Heart right ventricle (tissue), 16 donors: ENCODE measurements around the gene FSD2. TPM values are rescaled to one million over a fixed set of nuclear protein-coding genes. Genes with fewer than 3 reads are reported as not detected.

Experiments used
- ATAC-seq, 8 donors: fragments of 200-7000 bp; cut with Tn5 transposase; one replicate each; pipeline ENCODE4 v1.9.1; 2020; ENCODE audit warnings: mild to moderate bottlenecking in 8 of 8, moderate library complexity in 8 of 8, moderate number of reproducible peaks in 1 of 8
- DNase-seq, 2 donors: peaks; one replicate each; pipeline ENCODE4 v3.0.0-alpha.2; 2020
- H3K27ac ChIP-seq, 10 donors: fragments of 200-600 bp; sonication (generic) in 2 of 10; one replicate each; pipeline versions ENCODE4 v1.5.0 to v1.8.0; 2020 to 2022; ENCODE audit warnings: mild to moderate bottlenecking in 3 of 10
- H3K27me3 ChIP-seq, 7 donors: fragments of 200-600 bp; one replicate each; pipeline ENCODE4 v1.8.0; 2021 to 2022; ENCODE audit warnings: mild to moderate bottlenecking in 2 of 7
- H3K36me3 ChIP-seq, 9 donors: fragments of 200-600 bp; sonication (generic) in 1 of 9; one replicate each; pipeline versions ENCODE4 v1.5.0 to v1.8.0; 2020 to 2022; ENCODE audit warnings: mild to moderate bottlenecking in 2 of 9
- H3K4me1 ChIP-seq, 9 donors: fragments of 200-600 bp; sonication (generic) in 1 of 9; one replicate each; pipeline versions ENCODE4 v1.5.0 to v1.8.0; 2020 to 2022; ENCODE audit warnings: mild to moderate bottlenecking in 4 of 9
- H3K4me3 ChIP-seq, 10 donors: fragments of 200-600 bp; sonication (generic) in 2 of 10; one replicate each; pipeline versions ENCODE4 v1.5.0 to v1.8.0; 2020 to 2022; ENCODE audit warnings: mild to moderate bottlenecking in 7 of 10, moderate library complexity in 2 of 10
- H3K9me3 ChIP-seq, 11 donors: fragments of 200-600 bp in 10 of 11; sonication (generic) in 2 of 11; one replicate each; pipeline versions ENCODE4 v1.5.0 to v1.8.0; 2013 to 2022; ENCODE audit warnings: mild to moderate bottlenecking in 2 of 11, control low read depth in 1 of 11, moderate library complexity in 1 of 11
- CTCF ChIP-seq, 9 donors: fragments of 200-600 bp; sonication (generic) in 2 of 9; IDR thresholded peaks; one replicate each; pipeline versions ENCODE4 v1.5.0 to v1.8.0; 2021 to 2022; ENCODE audit warnings: antibody characterized with exemption in 9 of 9, mild to moderate bottlenecking in 5 of 9, moderate library complexity in 1 of 9
- WGBS, 2 donors: extraction: QIAGEN DNeasy Blood & Tissue Kit; methylation state at CpG; one replicate each; pipeline ENCODE4 v1.1.7; 2013; ENCODE audit warnings: inconsistent platforms in 1 of 2; 5-methylcytosine and 5-hydroxymethylcytosine counted together
- intact Hi-C, 10 donors: fragments of 100-400 bp; cut with DNase I; formaldehyde crosslinking; loops; one replicate each; pipeline versions ENCODE4 v1.11.1 to v1.14.2; 2022
- polyA plus RNA-seq, 2 donors: library from polyadenylated mRNA; stranded (reverse); fragments of 200-250 nt; gene quantifications; one replicate each; pipeline ENCODE4 v1.2.3, GENCODE V29; 2013
- total RNA-seq, 10 donors: library from RNA; stranded (reverse); fragmentation: NEBNext Ultra II Directional in 3 of 10; extraction: Animal tissue kit (Norgen Biotek cat#: 25700) in 3 of 10; gene quantifications; one replicate each; pipeline versions ENCODE4 v1.2.1 to v1.2.4, GENCODE V29; 2021 to 2023
- donor health status: Arrhythmogenic right ventricular cardiomyopathy.
- donor health status: ischemic (EF 13 %, LVEDD 7.1; RV severe dilation, severe dysfunction).
- donor health status: healthy with polysubstance abuse.
- donor health status: DM: no; HTN: yes; CAD: no.
- donor health status: DM: no; HTN: no; CAD: no.
- donor health status: ischemic (EF 25% LVEDD 6.9; RV normal size, moderate dysfunction).
- donor health status: ischemic (EF 25% LVEDD 5.7; RV mildly dilated, moderate dysfunction).
- donor health status: healthy.
- donor health status: DM: yes; HTN: yes; CAD: no.
- donor health status: Ischemic cardiomyopathy.
- donor health status: ischemic (EF 35%, LVEDD 5.7; RV mildly dilated, moderate dysfunction).
- donor health status: nonischemic (EF 11% LVEDD 7.7; RV severe dilation, severe dysfunction).
- donor health status: DM: yes; HTN: yes; CAD: no.
- donor health status: PGD.
- donor health status: ischemic (EF 29% LVEDD 5.4; RV normal size, mild dysfunction).
- donor health status: nonischemic (EF 23%, LVEDD 6.1; RV moderate dilation, normal function).

The FSD2 gene
- total and polyA plus RNA-seq, 12 donors, result 1.7 to 142 (median 85.2) TPM

DNA sequence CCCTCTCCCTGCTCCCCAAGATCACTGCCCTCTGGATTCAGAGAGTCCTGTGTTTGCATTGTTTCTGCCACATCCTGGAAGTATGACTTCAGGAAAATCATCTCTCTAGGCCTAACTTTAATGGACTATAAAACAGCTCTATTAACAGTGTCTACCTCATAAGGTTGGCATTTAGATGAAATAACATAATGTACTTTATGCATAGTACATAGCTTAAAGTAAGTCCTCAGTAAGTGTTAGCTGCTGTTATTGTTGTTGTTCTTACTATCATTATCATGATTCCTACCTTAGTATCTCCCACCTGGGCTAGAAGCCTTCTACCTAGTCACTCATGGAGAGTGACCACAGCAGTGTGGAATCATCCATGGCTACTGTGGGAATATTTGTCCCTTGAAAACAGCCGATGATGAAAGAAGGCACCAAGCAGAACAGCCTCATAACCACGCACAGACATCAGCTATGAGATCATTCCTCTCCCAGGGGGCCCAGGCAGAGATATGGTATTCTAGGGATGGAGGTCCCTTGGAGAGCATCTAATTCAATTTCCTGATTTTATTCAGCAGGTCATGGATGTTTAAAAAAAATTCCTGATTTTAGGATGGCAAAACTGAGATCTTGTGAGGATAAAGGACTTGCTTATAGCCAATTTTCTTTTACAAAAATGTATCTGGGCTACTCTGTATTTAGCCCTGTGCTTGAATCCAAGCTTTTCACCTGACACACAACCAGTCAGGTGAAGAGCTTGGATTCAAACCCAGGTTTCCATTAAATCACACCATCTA, 1.9 kb downstream of the FSD2 start:
- ATAC-seq (peak in 1 of 8 donors; percentile 9), DNase-seq (no peak)
- Histone ChIP-seq H3K4me3 (peak overlapping the region; percentile 26 to 58 (median 46)), H3K27ac (peak overlapping the region; percentile 5 to 100 (median 78)), H3K27me3 (no peaks in the 10 kb centered on the region), H3K36me3 (no peaks in the 10 kb centered on the region), H3K4me1 (peaks cover 0 to 52% (median 24%) of the 10 kb centered on the region in 9 donors), H3K9me3 (no peaks in the 10 kb centered on the region)
- no peak for TF ChIP-seq CTCF (IDR thresholded peaks at IDR 0.05)
- 47 to 54% methylated on average over 2 of the region's 2 CpGs for WGBS, 2 donors
- intact Hi-C loops, result loop anchor here in 2 of 10 donors (5.0 to 10.0 kb wide), 2 partner anchors 49 to 62 kb away; no protein-coding TSS in a partner anchor

DNA sequence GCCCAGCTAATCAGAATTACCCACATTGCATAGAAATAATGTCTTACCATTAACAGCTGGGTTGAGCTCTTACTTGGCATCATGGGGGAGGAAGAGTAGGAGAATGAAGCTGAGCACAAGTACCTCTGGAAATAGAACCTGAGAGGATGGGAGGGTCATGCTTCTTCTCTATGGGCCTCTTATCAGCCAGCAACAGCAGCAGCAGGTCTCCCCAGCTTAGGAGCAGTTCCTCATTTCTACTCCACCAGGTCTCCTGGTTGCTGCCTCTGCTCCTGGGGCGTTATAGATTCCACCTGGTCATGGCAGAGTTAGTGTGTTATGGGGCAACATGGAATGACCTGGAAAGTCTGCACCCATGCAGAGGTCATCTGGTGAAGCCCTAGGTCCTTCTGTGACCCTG, 3.4 kb downstream of the FSD2 start:
- Histone ChIP-seq H3K27me3 (no peaks in the 10 kb centered on the region), H3K9me3 (no peaks in the 10 kb centered on the region), H3K36me3 (no peaks in the 10 kb centered on the region), H3K27ac (peak overlapping the region in 5 of 10 donors; percentile 5 to 99 (median 78)), H3K4me3 (peak overlapping the region in 6 of 10 donors; percentile 29 to 58 (median 52)), H3K4me1 (peaks cover 0 to 54% (median 26%) of the 10 kb centered on the region in 9 donors)
- DNase-seq, result no peak
- ATAC-seq, result no peak
- intact Hi-C loops, result loop anchor here in 2 of 10 donors (5.0 to 10.0 kb wide), 2 partner anchors 48 to 60 kb away; no protein-coding TSS in a partner anchor
- no peak for TF ChIP-seq CTCF (IDR thresholded peaks at IDR 0.05)
- WGBS, 2 donors, result 25 to 58% methylated on average over 1 of the region's 1 CpG

DNA sequence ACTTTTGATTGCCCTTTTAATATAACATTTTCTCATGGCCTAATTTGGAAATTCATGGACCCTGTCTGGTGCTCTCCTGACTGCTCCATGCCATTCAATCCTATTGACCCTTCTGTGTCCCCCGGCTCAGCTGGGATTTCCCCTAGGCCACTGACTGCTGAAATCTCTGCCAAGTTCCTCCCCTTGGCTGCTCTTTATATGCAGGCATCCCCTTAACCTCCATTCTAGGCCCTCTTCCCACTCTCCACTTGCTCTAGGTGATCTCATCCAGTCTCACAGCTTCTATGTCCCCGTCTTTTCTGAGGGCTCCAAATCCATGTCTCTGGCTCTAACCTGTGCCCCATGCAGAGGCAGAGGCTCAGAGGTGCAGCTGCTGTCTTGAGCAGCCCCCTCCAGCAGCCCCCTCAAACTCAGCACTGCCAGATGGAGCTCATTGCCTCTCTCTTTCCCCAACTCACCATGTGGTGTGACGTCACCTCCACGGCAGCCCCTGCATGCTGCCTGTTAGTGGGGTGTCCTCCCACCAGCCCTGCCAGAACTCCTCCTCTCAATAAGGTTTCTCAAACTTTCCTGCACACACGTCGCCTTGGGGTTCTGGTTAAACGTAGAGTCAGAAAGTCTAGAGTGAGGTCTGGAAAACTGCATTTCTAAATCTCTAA, 6.6 kb downstream of the FSD2 start:
- no peak for TF ChIP-seq CTCF (IDR thresholded peaks at IDR 0.05)
- ATAC-seq, result peak; percentile 40 to 83 (median 60)
- peak overlapping the region in 5 of 10 donors; percentile 2 to 71 (median 62) for H3K27ac ChIP-seq

DNA sequence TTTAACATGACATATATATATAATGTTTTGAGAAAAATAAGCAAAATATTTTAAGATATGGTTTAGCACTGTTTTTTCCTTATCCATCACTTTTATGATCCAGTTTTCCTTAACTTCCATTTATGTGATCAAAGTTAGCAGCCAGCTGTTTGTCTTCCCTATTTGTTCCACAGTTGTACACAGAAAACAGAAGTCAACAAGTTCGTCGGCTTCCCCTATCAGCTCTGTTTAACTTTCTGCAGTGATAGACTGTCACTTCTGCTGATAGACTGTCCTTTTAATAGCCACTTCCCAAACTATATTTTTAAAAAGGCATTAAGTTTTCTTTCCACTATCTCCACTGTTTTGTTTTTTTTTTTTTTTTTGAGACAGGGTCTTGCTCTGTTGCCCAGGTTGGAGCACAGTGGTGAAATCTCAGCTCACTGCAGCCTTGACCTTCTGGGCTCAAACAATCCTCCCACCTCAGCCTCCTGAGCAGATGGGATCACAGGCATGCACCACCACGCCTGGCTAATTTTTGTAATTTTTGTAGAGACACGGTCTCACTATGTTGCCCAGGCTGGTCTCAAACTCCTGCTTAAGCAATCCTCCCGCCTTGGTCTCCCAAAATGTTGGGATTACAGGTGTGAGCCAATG, 7.2 kb downstream of the FSD2 start:
- Histone ChIP-seq H3K9me3 (peaks cover 0 to 8% (median 0%) of the 10 kb centered on the region in 11 donors), H3K27ac (peak overlapping the region in 4 of 10 donors; percentile 30 to 71 (median 62)), H3K36me3 (peaks cover 0 to 24% (median 0%) of the 10 kb centered on the region in 9 donors), H3K4me3 (no peak overlapping the region), H3K4me1 (peaks cover 0 to 58% (median 26%) of the 10 kb centered on the region in 9 donors), H3K27me3 (no peaks in the 10 kb centered on the region)
- intact Hi-C loops, result no loop called here
- WGBS, 2 donors, result 54 to 64% methylated on average over 5 of the region's 5 CpGs
- TF ChIP-seq CTCF (IDR thresholded peaks at IDR 0.05), result no peak
- no peak for ATAC-seq
- no peak for DNase-seq

More for the DNA sequence above, 6.6 kb downstream of the FSD2 start:
- Histone ChIP-seq H3K4me1 (peaks cover 0 to 58% (median 26%) of the 10 kb centered on the region in 9 donors), H3K9me3 (peaks cover 0 to 2% (median 0%) of the 10 kb centered on the region in 11 donors), H3K27me3 (no peaks in the 10 kb centered on the region), H3K36me3 (peaks cover 0 to 17% (median 0%) of the 10 kb centered on the region in 9 donors), H3K4me3 (no peak overlapping the region)
- DNase-seq, result peak in 1 of 2 donors; percentile 34
- intact Hi-C loops, result no loop called here
- 40 to 53% methylated on average over 7 of the region's 7 CpGs for WGBS, 2 donors
